Testis (tissue), 2 donors: ENCODE measurements around the gene UBE2J1.

Experiments
- CTCF ChIP-seq, 3 experiments: fragments of 450-650 bp in 2 of 3; fragments of 200-600 bp in 1 of 3; sonication (generic) in 1 of 3; IDR thresholded peaks; one replicate each; pipeline ENCODE4 v1.5.1; 2016 to 2019; ENCODE audit warnings: antibody characterized with exemption in 3 of 3, mild to moderate bottlenecking in 2 of 3, moderate library complexity in 1 of 3
- POLR2A ChIP-seq: fragments of 450-650 bp; IDR thresholded peaks from one replicate; pipeline ENCODE4 v1.6.1; 2017; ENCODE audit warnings: antibody characterized with exemption, mild to moderate bottlenecking, moderate library complexity

GRCh38 chr6:89301586-89302194 lies 50.8 kb downstream of the UBE2J1 start:
- no peak for TF ChIP-seq CTCF (IDR thresholded peaks at IDR 0.05)
- TF ChIP-seq POLR2A, result no peak
